HG03025 (cell line): ENCODE measurements around the gene BICD2.

Experiments
- ATAC-seq: cut with Tn5 transposase; IDR thresholded peaks from one replicate; pipeline ENCODE4 v1.9.1; 2021; ENCODE audit warnings: mild to moderate bottlenecking, moderate library complexity; ENCODE audit not compliant: unreplicated experiment, low FRiP score

The BICD2 gene

GRCh38 chr9:92716557-92716956 is 48.1 kb downstream of the BICD2 start:
- no peak for ATAC-seq

- ATAC-seq, result no peak
Measured at GRCh38 chr9:92715488-92716231, 49.0 kb downstream of the BICD2 start.

GRCh38 chr9:92714787-92715487 is 49.7 kb downstream of the BICD2 start:
- no peak for ATAC-seq

- ATAC-seq, result no peak
Measured at GRCh38 chr9:92714016-92714415, 50.6 kb downstream of the BICD2 start.

- ATAC-seq, result no peak
Measured at GRCh38 chr9:92713528-92713927, 51.1 kb downstream of the BICD2 start.

GRCh38 chr9:92712767-92713166 is 51.9 kb downstream of the BICD2 start:
- no peak for ATAC-seq

- no peak for ATAC-seq
Measured at GRCh38 chr9:92711844-92712243, 52.8 kb downstream of the BICD2 start.

- no peak for ATAC-seq
Measured at GRCh38 chr9:92711146-92711545, 53.5 kb downstream of the BICD2 start.

GRCh38 chr9:92710368-92710767 is 54.3 kb downstream of the BICD2 start:
- ATAC-seq, result no peak

- ATAC-seq, result no peak
Measured at GRCh38 chr9:92709954-92710353, 54.7 kb downstream of the BICD2 start.

GRCh38 chr9:92709240-92709639 is 55.4 kb downstream of the BICD2 start:
- no peak for ATAC-seq

- no peak for ATAC-seq
Measured at GRCh38 chr9:92707530-92707929, 57.1 kb downstream of the BICD2 start.

- no peak for ATAC-seq
Measured at GRCh38 chr9:92706218-92706940, 58.3 kb downstream of the BICD2 start.

- ATAC-seq, result no peak
Measured at GRCh38 chr9:92704528-92704927, 60.1 kb downstream of the BICD2 start.

- no peak for ATAC-seq
Measured at GRCh38 chr9:92696619-92697018, 68.0 kb downstream of the BICD2 start.

GRCh38 chr9:92686954-92687353 is 77.7 kb downstream of the BICD2 start:
- ATAC-seq, result no peak

GRCh38 chr9:92685022-92685421 is 79.6 kb downstream of the BICD2 start:
- no peak for ATAC-seq

- no peak for ATAC-seq
Measured at GRCh38 chr9:92682269-92682668, 82.4 kb downstream of the BICD2 start.

- no peak for ATAC-seq
Measured at GRCh38 chr9:92680166-92681119, 84.2 kb downstream of the BICD2 start.

GRCh38 chr9:92679413-92680165 is 85.0 kb downstream of the BICD2 start:
- ATAC-seq, result no peak
